SIG-M5 treated with dmso at 0.1 percent for 504 hours (cell line): ENCODE measurements around the gene NOD1.

Source experiments
- DNase-seq: peaks from one replicate; lab custom pipeline; 2025; ENCODE audit not compliant: unreplicated experiment; lab: John Stamatoyannopoulos, UW

The NOD1 gene

DNA sequence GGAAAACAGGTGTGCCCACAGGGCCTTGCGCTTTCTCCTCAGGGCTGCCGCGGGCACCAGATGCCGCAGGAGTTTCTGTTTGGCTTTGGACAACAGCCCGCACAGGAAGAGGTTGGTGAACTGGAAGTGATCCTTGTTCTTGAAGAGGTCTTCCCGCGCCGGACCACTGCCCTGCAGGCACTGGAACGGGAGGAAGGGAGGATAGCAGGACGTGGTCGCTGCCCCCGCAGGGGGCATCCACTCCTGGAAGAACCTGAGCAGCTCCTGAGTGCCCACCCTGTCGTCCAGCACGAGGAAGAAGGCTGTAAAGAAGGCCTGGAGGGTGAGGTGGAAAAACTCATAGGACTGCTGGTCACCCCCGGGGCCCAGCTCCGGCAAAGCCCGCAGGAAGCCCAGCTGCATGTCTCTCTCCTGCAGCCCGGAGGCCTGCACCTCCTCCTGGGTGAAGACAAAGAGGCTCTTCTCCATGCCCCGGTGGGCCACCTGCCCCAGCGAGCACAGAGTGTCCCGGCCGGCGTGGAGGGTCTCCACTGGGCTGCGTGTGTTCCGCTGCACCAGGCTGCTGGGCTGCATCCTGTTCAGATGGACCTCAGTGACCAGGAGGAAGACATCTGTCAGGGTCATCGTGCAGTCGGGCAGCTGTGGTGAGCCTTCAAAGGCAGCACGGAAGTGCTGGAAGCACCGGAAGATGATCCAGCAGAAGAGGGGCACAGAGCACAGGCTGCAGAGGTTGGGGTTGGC, 26.9 kb downstream of the NOD1 start:
- no peak for DNase-seq

DNA sequence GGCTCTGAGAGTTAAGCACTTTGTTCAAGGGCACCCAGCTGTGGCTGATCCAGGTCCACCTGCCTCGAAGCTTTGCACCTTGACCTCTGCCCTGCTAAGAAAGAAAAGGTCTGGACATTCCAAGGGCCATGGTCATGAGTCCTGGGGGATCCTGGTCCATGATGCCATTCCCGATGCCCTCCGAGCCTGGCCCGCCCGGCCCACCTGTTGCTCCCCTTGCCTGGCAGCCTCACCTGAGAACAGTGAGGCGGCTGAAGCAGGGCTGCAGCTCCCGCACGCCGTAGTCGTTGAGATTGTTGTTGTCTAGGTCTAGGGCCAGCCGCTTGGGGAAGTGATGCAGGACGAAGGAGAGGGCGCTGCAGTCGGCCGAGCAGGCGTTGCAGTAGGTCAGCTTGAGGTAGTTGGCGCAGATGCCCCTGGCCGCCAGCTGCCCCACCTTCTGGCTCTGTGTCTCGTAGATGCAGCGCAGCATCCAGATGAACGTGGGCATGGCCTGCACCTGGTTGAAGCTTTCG, 27.5 kb downstream of the NOD1 start:
- DNase-seq, result no peak

DNA sequence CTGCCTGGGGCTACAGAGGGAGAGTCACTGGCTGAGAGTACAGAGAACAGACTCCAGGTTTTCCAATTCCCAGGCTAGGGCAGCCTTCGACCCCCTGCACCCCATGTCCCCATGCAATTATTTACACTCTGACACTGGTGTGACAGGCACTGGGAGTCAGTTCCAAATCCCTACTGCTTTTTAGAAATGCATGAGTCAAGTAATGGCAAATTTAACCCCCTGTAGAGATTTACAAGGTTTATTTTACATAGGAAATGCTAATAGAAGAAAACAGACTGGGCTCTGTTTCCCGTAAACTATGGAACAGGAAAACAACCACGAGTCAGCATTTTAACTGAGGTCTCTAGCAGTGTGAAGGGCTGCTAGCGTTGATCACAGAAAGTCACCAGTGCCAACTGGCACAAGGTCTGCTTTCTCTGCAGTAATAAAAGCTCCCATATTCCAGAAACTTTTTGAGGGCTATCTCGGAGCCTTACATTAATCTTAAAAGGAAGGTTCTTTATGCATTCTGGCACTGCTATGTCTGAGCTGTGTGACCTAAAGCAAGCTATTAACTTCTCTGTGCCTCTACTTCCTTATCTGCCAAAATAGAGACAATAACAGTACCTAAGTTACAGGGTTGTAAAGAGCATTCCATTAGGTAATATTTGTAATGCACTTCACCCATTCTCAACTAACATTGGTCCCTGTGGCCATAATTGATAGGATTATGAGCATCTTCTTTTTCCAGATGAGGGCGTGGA, 28.2 kb downstream of the NOD1 start:
- no peak for DNase-seq

DNA sequence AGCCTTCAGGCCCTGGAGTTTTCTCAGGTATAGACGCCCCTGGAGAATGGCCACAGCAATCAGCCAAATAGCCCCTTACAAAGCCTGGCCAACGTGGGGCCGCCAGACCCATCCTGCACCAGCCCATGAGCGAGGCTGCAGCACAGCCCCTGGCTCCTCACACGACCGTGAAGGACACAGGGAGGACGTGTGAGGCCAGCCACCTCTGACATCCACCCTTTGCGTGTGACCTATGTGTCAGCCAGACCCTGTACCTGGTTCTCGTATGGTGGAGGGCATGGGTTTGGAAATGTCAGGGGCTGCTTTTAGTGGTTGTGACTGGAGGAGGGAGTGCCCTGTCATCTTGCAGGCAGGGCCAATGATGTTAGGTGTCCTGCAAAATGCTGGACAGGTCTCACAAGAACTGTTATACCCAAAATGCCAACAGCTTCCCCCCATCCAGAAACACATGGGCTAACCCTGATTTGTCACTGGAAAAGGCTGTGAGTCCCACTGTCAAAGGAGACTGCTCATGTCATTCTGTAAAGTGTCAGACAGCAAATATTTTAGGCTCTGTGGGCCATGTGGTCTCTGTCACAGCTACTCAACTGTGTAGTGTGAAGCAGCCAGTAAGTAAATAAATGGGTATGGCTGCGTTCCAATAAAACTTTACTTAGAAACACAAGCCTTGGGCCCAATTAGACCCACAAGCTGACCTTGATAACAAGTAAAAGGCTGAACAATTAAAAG, 30.0 kb downstream of the NOD1 start:
- no peak for DNase-seq

DNA sequence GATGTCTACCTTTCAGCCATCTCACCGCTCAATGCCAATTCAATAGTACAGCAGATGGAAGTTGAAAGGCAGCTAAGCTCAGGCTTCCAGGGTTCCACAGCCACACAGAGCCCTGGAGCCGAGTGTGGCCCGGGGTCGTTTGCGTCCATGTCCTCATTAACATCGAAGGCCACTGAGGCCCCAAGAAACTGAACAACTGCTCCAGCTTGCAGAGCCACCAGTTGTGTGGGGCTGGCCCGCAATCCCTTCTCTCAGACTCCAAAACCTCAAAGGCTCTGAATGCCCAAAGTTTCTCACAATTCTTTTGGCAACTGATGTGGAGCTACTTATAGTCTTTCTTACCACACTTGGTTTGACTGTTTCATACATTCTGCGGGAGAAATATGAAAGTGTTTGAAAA, 31.1 kb downstream of the NOD1 start:
- DNase-seq, result no peak

DNA sequence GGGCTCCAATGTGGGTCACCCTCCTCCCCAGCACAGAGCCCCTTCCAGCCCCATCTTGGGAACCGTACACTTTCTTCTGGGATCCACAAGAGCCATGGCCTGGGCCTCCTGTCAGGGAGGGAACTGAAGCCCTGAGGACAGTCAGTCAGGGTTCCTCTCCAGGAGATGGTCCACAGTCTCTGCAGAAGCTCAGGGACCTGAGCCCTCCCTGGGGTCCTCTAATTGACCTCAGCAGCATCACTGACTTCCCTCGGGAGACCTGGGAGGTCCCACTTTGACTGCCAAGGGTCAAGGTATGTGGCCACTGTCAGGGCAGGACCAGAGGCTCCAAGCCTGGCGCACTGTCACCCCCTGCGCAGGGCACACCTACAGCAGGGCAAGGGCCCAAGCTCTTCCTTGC, 32.3 kb downstream of the NOD1 start:
- no peak for DNase-seq

DNA sequence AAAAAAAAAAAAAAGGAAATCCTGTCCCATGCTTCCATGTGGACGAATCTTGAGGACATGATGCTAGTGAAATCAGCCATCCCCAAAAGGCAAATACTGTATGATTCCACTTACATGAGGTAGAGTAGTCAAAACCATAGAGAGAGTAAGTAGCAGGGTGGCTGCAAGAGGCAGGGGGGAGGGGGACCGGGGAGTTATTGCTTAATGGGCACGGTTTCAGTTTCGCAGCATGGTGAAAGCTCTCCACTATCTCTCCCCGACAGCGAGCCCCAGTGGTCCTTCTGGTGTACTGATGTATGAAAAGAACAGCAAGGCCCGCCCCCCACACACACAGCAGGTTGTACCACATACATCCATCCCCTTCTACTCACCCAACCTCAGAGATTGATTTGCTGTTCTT, 32.8 kb downstream of the NOD1 start:
- peak; percentile 93 for DNase-seq

DNA sequence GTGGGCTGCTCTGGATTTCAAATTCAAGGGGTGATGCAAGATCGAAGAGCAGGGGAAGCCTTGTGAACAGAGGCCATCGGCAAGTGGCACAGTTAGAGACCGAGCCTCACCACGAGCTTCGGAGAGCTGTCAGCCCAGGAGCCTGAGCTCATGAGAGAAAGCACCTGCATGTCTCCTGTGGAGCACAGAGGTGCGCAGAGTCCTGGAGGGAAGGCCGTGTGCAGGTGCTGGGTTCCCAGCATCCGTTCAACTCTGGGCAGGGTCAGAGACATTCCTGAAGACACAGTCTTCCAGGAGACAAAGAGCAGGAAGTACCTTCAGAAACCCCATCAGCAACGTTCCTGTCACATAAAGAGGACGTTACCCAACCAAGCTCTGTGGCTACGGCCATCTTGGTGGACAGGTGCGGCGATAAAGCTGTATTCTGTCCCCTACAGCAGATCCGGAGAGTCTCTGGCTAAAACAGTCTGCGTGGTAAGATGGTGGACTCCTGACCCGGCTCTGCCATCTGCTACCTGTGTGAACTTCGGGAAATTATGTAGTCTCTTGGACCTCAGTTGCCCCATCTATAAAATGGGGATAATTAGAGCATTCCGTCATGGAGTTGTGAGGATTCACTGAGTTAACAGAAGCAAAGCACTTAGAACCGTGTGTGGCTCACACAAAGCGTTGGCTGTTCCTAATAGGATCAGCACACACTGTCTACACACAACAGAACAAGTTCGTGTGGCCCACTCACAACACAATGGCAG, 40.6 kb downstream of the NOD1 start:
- DNase-seq, result no peak

DNA sequence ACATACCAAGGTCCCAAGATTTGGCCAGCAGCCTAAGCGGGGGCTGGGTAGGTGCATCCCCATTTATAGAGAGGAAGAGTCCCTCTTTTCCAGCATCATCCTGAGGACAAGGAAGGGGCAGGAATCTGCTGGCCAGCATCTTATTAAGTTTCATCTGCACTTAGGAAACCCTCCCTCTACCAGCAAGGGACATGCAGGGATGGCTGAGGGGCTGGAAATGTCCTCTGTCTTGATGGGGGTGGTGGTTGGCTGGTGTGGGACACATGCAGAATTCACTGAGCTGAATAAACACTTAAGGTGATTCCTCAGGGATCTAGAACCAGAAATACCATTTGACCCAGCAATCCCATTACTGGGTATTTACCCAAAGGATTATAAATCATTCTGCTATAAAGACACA, 42.1 kb downstream of the NOD1 start:
- no peak for DNase-seq

DNA sequence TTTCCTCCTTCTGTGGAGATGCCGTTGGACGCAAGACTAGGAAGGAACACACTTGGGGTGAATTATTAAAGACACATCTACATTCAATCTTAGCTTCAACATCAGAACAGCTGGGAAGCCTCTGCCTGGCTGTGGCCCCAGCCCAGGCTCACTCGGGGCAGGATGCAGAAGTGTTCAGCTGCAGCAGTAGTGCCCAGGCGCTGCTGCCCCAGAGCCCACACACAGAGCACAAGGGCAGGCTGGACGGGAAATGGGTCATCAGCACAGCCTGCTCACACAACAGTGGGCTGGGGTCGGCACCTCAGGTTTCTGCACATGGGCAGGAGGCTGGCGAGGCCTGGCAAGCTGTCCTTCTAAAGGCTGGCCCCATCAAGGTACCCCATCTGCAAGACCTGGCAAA, 42.5 kb downstream of the NOD1 start:
- DNase-seq, result no peak

DNA sequence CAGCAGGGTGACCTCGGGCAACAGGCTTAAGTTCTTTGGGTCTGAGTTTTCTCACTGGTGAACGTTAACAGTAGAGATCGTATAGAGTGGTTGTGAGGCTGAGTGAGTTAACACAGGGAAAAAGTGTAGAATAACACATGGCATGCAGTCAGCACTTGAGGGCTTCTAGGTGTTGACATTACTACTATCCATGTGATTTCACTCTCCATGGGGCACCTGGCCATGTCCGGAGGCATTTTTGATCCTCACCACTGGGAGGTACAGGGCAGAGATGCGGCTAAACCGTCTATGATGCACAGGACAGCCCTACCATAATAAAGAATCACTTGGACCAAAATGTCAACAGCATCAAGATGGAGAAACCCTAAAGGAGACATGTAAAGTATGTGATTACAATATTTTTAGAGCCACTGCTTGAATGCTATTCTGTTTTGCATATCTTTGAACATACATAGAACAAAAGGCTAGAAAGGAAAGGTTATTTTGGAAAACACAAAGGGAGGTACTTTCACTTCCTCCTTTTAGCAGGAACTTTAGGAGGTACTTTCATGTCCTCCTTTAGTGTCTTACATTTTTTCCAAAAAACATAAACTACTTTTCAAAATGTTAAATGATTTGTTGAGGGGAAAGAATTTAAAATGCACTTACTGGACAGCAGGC, 44.3 kb downstream of the NOD1 start:
- DNase-seq, result peak; percentile 83

DNA sequence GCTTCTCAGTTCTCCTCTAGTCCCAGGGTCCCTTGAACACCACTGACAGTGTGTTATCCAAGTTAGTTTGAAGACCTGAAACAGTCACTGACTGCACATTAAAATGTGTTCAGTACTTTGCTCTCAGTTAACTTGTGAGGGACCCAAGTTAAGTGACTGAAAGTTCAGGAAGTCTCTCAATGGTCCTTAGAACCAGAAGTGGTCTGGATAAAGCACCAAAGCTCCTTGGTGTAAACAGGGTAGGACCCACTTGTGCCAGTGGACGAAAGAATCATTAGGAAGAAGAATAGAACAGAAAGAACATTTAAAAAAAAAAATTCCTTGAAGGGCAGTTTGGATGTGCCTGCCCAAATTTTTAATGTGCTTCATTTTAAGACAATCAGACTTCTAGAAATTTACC, 45.1 kb downstream of the NOD1 start:
- DNase-seq, result no peak

DNA sequence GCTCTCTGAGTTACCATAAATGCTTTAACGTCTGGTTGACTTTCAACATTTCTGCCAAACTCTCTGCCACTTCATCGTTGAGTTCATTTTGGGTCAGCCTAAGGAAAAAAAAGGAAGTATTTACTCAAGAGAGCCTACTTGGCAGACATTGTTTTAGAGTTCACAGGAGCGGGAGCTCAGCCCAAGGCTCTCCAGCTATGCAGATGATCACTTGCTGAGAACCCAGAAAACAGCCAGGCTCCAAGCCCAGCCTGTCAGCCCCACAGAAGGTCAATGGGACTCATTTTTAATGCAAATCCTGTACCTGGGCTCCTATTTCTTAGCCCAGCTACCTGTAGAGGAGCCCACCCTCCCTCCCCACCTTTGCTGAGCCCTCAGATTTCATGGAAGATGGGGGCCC, 45.5 kb downstream of the NOD1 start:
- peak; percentile 93 for DNase-seq

DNA sequence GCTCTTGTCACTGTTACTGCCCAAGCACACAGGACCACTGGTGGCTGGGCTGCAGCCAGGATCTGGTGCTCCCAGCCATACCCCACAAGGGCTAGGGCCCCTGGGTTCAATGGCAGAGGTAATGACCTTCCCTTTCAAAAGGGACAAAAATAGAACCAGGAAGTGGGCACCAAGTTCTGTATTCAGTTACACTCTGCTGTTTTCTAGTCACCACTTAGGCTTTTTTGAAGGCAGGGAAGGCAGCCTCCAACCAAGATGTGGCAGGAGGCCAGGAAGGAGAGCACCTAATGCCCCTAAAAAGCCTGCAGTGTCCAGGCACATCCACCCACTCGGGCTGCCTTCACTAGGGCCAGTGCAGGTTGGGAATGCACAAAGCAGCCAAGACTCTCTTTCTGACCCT, 47.8 kb downstream of the NOD1 start:
- peak; percentile 79 for DNase-seq

DNA sequence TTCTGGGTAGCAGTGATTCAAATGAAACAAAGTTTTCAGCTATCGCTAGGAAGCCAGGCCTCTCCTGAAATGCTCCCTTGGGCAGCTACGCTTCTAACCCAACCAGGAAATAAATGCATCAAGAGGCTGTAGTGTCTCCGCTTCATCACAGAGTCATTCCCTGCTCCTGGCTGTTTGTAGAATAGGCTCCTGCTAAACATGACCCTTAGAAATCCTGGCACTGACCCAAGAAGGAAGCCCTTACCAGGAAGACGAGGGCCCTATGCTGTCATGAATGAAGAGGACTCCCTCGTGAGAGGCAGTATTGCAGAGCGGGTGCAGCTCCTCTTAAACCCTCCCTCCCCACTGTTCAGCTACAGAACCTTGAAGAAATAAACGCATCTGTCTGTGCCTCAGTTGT, 48.3 kb downstream of the NOD1 start:
- peak; percentile 54 for DNase-seq

DNA sequence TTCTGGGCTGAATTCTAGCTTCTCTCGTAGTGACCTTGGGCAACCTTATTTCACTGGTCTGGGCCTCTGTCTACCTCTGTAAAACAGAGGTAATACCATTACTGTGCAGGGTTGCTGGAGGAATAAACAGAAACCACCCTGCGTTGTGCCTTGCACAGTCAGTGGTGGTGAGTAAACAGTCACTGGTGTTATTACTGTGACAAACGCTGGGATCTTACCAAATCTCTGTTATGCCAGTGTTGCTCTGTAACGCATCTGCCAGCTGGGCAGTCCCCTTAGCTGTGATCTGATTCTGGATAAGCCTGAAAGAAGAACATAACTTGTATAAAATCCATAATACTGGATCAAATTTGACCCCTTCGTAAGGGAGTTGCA, 49.4 kb downstream of the NOD1 start:
- no peak for DNase-seq

DNA sequence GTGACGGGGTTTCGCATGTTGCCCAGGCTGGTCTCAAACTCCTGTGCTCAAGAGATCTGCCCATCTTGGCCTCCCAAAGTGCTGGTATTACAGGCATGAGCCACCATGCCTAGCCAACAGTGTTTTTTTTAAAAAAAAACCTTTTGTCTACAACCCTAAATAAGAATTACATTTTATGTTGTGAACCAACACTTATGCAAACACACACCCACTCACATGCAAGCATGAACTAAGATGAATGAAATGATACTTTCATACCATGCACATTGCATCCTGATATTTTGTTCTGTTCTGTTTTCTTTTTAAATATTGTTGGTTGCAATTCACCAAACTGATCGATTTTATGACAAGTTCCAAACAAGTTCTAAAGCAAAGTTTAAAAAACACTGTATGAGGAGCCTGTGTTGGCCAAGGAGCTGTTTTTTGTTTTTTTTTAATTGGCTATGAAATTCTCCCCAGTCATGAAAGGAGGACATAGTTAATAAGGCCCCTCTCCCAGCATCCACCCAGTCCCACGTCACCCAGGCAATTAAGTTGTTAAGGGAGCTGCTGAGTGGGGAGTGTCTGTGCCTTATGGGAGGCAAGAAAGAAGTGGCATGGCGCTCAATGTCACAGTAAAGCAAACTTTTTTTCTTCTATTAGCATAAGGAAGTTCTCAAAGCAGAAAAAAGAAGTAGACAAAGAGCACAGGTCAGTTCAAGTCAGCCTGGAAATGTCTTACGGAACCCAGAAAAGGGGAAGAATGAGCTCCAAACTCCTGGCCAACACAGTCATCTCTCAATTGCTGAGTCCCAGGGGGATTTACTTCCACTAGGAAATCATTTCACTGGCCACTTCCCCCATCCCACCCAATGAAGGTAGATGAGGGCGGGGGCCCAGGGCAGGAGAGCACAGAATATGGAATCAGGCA, 50.1 kb downstream of the NOD1 start:
- DNase-seq, result peak; percentile 83

DNA sequence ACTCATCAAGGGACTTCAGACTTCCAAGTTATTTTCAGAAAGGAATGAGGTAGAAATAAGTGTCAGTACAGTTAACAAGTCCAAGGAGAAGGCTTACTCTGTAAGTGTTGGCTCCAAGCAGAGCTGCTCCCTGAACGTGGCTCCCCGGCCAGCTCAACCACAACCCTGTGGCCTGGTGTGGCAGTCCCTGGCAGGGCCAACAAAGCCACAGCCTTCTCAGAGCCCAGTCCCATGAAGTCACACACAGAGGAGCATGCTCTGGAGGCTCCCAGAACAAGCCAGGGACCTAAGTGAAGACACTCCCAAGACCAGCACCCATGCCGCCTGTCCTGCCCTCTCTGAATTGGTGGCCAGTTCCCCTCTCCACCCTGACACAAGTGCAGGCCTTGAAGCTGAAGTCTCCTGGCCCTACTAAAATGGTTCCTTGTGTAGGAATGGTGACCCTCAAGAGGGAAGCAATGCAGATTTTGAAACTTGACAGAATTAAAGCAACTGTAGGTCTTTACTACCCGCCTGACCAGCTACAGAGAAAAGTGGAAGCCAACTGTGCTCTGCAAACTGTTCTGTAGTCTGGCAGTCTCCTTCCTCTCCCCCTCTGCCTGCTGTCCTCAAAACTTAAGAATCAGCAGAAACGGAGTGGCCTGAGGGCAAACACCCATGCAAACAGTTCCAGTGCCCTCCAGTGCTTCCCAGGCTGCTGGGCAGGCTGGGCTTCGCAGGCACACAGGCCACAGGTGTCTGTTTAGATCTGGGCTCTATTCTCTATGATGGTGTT, 51.1 kb downstream of the NOD1 start:
- DNase-seq, result no peak

DNA sequence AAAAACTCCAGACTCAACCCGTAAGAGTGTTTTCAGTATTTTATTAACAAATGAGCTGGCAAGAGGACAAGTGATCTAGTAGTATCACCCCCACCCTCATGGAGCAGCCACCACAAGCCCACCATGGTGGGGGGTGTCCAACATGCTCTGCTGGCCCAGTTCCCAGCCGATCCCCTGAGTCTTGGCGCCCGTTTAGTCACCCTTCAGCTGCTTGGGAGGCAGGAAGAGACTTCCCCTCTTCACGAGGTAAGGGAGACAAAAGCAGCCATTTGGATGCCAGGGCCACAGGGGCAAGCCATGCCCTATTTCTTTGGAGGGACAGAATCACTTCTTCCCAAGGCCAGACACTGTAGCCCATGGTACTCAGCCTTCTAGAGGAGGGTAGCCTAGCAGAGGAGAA, 54.1 kb downstream of the NOD1 start:
- no peak for DNase-seq
